Adipocyte (in vitro differentiated cells): ENCODE measurements around the gene STPG1.

Experiments used
- DNase-seq: peaks from one replicate; pipeline ENCODE4 v3.0.0-alpha.2; 2015; ENCODE audit warnings: low read depth
- H3K27me3 ChIP-seq: replicated peaks from 2 replicates; pipeline ENCODE4 v1.7.0; 2013; ENCODE audit warnings: mild to moderate bottlenecking, low read length, moderate library complexity; ENCODE audit not compliant: control insufficient read depth, insufficient read depth
- H3K36me3 ChIP-seq: 2 replicates; pipeline ENCODE4 v1.7.0; 2013; ENCODE audit warnings: low read length, mild to moderate bottlenecking, moderate library complexity; ENCODE audit not compliant: control insufficient read depth, insufficient read depth, severe bottlenecking
- H3K4me1 ChIP-seq: 2 replicates; pipeline ENCODE4 v1.7.0; 2013; ENCODE audit warnings: mild to moderate bottlenecking, low read length, moderate library complexity; ENCODE audit not compliant: control insufficient read depth, insufficient read depth
- H3K4me3 ChIP-seq: 2 replicates; pipeline ENCODE4 v1.7.0; 2013; ENCODE audit warnings: mild to moderate bottlenecking, low read length, moderate library complexity
- H3K9ac ChIP-seq: 2 replicates; pipeline ENCODE4 v1.7.0; 2013; ENCODE audit warnings: mild to moderate bottlenecking, low read length, moderate library complexity
- H3K9me3 ChIP-seq: 2 replicates; pipeline ENCODE4 v1.7.0; 2013; ENCODE audit warnings: mild to moderate bottlenecking, low read length, moderate library complexity; ENCODE audit not compliant: control insufficient read depth

Gene STPG1

DNA sequence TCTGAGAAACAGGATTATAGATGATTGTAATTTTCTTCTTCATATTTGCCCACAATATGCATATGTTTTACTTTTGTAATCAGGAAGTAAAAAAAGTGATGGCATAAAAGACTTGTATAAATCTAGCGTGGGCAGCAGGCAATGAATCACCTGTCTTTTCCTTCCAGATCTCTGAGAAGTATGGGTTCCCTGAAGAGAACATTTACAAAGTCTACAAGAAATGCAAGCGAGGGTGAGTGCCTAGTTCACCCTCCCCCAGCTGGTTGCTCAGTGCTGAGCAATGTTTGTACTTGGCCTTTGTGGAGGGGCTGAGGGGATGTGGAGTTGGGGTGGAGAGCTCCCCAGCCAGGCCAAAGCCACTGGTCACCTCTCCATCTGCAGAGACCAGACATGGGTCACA is 63.7 kb downstream of the STPG1 start:
- Histone ChIP-seq H3K4me1 (no peaks in the 10 kb centered on the region), H3K27me3 (peaks cover 24% of the 10 kb centered on the region), H3K9me3 (no peaks in the 10 kb centered on the region), H3K36me3 (no peaks in the 10 kb centered on the region), H3K9ac (no peak overlapping the region), H3K4me3 (no peak overlapping the region)
- no peak for DNase-seq

DNA sequence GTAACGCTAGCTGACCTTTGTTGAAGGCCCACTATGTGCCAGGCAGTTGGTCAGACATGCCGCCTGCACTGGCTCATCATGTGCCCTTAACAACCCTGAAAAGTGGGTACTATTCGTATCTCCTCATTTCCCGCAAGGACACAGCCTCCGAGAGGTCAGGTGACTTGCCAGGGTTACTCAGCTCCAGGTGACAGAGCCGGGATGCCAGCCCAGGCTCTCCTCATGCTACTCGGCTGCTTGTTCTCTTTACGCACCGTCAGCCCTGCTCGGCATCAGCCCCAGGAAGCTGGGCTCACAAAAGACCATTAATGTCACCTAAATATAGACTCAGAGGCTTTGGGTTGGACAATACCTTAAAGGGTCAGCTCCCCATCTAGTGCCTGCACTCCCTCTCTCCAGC is 65.4 kb downstream of the STPG1 start:
- Histone ChIP-seq H3K4me1 (no peaks in the 10 kb centered on the region), H3K4me3 (no peak overlapping the region), H3K9me3 (no peaks in the 10 kb centered on the region), H3K9ac (no peak overlapping the region), H3K27me3 (peaks cover 27% of the 10 kb centered on the region), H3K36me3 (no peaks in the 10 kb centered on the region)
- DNase-seq: no peak

DNA sequence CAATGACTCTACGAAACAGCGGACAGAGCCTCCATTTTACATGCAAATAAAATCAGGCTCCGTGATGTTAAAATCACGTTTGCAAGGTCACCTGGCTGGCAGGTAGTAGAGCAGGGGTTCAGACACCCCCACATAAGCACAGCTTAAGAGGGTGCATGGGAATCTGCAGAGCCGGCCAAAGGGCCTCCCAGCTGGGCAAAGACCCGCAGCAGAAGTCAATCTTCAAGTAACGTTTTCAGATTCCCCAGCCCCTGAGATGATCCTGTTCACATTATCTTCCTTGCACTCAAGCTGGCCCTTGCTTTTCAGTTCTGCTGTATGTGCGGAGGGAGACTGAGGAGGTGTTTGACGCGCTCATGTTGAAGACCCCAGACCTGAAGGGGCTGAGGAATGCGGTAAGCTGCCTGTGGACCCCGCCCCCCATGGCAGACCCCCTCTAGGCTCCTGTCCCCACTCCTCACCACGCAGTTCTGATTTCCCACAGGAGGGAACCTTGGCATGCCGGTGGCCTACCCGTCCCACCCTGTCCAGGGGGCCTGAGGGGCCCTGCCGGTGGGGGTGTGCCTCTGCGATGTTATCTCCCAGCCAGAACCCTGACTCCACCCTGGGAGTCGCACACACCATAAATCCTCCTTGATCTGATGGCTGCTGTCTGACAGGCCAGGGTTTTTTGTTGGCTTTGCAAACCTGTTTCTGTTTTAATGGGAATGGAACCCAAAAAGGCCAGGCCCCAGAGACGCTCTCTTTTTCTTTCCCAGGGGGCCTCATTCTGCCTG is 66.2 kb downstream of the STPG1 start:
- DNase-seq: no peak
- no peak overlapping the region for H3K9ac ChIP-seq
- no peaks in the 10 kb centered on the region for H3K9me3 ChIP-seq
- H3K4me3 ChIP-seq: no peak overlapping the region
- no peaks in the 10 kb centered on the region for H3K4me1 ChIP-seq
- H3K36me3 ChIP-seq: no peaks in the 10 kb centered on the region
- H3K27me3 ChIP-seq: peaks cover 27% of the 10 kb centered on the region

- Histone ChIP-seq H3K36me3 (no peaks in the 10 kb centered on the region), H3K4me3 (no peak overlapping the region), H3K4me1 (no peaks in the 10 kb centered on the region), H3K9me3 (no peaks in the 10 kb centered on the region), H3K27me3 (peaks cover 32% of the 10 kb centered on the region), H3K9ac (no peak overlapping the region)
- DNase-seq: no peak
Measured at GRCh38 chr1:24345334-24345733, 68.2 kb downstream of the STPG1 start.

GRCh38 chr1:24344090-24344742 is 69.4 kb downstream of the STPG1 start:
- DNase-seq: no peak
- no peaks in the 10 kb centered on the region for H3K9me3 ChIP-seq
- H3K27me3 ChIP-seq: peaks cover 32% of the 10 kb centered on the region
- no peaks in the 10 kb centered on the region for H3K36me3 ChIP-seq
- H3K4me1 ChIP-seq: no peaks in the 10 kb centered on the region
- no peak overlapping the region for H3K9ac ChIP-seq
- H3K4me3 ChIP-seq: no peak overlapping the region

DNA sequence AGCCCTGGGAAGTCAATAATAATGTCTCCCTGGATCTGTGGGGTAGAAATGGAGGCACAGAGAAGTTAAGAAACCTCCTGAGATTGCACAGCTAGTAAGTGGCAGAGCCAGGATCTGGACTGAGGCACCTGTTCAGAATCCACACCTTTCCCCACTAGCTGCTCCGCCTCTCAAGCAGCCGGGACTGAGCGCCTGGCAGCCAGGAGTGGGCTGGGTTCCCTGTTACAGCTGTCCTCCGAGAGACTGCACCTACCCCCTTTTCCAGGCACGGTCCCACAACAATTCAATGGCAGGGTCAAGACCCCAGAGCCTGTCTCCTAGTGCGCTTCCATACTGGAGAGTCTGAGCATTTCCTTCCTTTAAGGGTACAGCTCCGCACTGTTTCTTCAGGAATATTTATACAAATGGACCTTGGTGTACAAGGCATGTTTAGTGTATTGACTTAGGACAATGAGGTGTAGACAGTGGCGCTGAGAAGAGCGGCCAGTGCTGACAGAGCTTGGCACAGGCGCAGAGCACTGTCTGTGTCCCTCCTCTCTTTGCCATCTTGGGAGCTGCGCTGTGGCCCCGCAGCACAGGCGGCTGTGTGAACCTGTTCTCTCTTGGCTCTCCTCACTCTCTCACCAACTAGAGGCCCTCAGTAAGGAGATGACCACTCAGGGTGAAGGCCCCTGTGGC is 70.0 kb downstream of the STPG1 start:
- Histone ChIP-seq H3K4me1 (no peaks in the 10 kb centered on the region), H3K27me3 (peaks cover 32% of the 10 kb centered on the region), H3K36me3 (no peaks in the 10 kb centered on the region), H3K9me3 (no peaks in the 10 kb centered on the region), H3K4me3 (no peak overlapping the region), H3K9ac (no peak overlapping the region)
- DNase-seq: no peak

DNA sequence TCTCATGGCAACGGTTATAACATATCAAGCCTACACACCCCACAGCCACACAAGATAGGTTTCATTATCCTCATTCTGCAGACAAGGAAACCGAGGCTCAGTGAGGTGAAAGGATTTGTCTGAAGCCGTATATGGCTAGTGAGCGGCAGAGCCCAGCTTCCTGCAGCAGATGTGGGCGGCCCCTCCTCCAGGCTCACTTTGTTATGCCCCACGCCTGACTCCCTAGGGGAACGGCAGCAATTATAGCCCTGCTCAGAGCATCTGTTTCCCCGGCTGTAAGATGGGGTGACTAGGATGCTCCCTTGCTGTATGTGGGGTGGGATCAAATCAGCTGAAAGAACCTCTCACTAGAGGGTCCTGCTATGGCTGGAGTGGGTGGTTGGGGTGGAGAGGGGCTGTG is 72.3 kb downstream of the STPG1 start:
- DNase-seq: no peak
- Histone ChIP-seq H3K27me3 (peaks cover 17% of the 10 kb centered on the region), H3K4me1 (no peaks in the 10 kb centered on the region), H3K9ac (no peak overlapping the region), H3K9me3 (no peaks in the 10 kb centered on the region), H3K36me3 (no peaks in the 10 kb centered on the region), H3K4me3 (no peak overlapping the region)

DNA sequence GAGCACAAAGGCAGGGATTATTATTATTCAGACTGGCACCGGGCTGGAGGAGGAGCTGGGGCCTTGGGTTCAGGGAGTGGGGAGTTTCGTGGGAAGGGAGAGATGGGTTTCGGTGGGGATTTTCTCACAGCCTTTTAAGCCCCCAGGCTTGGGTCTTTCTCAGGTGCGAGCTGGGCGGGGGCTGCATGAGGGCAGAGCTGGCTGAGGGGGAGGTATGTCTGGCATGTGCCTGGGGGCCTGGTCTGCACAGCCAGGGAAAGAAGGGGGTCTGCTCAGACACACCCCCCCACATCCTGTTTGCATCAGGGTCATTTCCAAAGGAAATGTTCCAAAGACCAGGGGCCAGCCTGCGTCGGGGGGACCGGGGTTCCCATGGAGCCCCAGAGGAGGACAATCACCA is 72.8 kb downstream of the STPG1 start:
- Histone ChIP-seq H3K9me3 (no peaks in the 10 kb centered on the region), H3K36me3 (no peaks in the 10 kb centered on the region), H3K9ac (no peak overlapping the region), H3K4me3 (no peak overlapping the region), H3K4me1 (no peaks in the 10 kb centered on the region), H3K27me3 (peaks cover 14% of the 10 kb centered on the region)
- no peak for DNase-seq

DNA sequence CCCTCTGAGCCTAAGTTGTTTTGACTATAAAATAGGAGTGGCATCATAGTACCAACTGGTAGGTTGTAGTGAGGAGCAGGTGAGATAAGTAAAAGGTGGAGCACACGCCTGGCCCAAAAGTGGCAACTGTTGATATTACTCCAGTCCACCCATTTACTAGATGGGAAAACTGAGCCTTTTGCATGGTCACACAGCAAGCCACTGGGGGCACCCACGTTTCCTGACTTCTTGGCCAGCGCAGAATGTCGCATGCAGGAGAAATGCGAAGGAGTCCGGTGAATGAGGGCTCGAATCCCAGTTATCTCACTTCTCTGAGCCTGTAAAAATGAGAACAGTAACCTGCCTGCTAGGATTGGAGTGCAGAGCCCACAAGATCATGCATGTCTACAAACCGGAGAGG is 73.6 kb downstream of the STPG1 start:
- Histone ChIP-seq H3K27me3 (peaks cover 14% of the 10 kb centered on the region), H3K36me3 (no peaks in the 10 kb centered on the region), H3K9me3 (no peaks in the 10 kb centered on the region), H3K9ac (no peak overlapping the region), H3K4me1 (no peaks in the 10 kb centered on the region), H3K4me3 (no peak overlapping the region)
- no peak for DNase-seq

- Histone ChIP-seq H3K9ac (no peak overlapping the region), H3K4me1 (no peaks in the 10 kb centered on the region), H3K4me3 (no peak overlapping the region), H3K36me3 (no peaks in the 10 kb centered on the region), H3K9me3 (no peaks in the 10 kb centered on the region), H3K27me3 (peaks cover 12% of the 10 kb centered on the region)
- DNase-seq: no peak
Measured at GRCh38 chr1:24338447-24338846, 75.1 kb downstream of the STPG1 start.

GRCh38 chr1:24337455-24337854 is 76.1 kb downstream of the STPG1 start:
- Histone ChIP-seq H3K9me3 (no peaks in the 10 kb centered on the region), H3K4me3 (no peak overlapping the region), H3K4me1 (no peaks in the 10 kb centered on the region), H3K36me3 (no peaks in the 10 kb centered on the region), H3K9ac (no peak overlapping the region), H3K27me3 (peaks cover 15% of the 10 kb centered on the region)
- no peak for DNase-seq
